HL-60 (cell line): ENCODE data around the gene PLRG1.

Source experiments
- POLR2AphosphoS5 ChIP-seq: IDR thresholded peaks from 2 replicates; pipeline ENCODE4 v1.6.1; 2012; ENCODE audit warnings: low read depth
- REST ChIP-seq: IDR thresholded peaks from 2 replicates; pipeline ENCODE4 v1.6.1; 2012; ENCODE audit warnings: low read depth; ENCODE audit not compliant: insufficient replicate concordance
- TF ChIP-seq, protein P1 (sequence below): IDR thresholded peaks from one replicate; pipeline ENCODE4 v1.5.1; 2011; ENCODE audit warnings: low read length, control low read depth, inconsistent platforms; ENCODE audit not compliant: insufficient read depth

- TF ChIP-seq, protein P1, sequence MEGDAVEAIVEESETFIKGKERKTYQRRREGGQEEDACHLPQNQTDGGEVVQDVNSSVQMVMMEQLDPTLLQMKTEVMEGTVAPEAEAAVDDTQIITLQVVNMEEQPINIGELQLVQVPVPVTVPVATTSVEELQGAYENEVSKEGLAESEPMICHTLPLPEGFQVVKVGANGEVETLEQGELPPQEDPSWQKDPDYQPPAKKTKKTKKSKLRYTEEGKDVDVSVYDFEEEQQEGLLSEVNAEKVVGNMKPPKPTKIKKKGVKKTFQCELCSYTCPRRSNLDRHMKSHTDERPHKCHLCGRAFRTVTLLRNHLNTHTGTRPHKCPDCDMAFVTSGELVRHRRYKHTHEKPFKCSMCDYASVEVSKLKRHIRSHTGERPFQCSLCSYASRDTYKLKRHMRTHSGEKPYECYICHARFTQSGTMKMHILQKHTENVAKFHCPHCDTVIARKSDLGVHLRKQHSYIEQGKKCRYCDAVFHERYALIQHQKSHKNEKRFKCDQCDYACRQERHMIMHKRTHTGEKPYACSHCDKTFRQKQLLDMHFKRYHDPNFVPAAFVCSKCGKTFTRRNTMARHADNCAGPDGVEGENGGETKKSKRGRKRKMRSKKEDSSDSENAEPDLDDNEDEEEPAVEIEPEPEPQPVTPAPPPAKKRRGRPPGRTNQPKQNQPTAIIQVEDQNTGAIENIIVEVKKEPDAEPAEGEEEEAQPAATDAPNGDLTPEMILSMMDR: no peak
- TF ChIP-seq REST (no peak), POLR2AphosphoS5 (no peak)
Measured at GRCh38 chr4:154573190-154573870, 23.1 kb upstream of the PLRG1 start.
